ENCODE measurements around the gene CPNE6.

Gene CPNE6

DNA sequence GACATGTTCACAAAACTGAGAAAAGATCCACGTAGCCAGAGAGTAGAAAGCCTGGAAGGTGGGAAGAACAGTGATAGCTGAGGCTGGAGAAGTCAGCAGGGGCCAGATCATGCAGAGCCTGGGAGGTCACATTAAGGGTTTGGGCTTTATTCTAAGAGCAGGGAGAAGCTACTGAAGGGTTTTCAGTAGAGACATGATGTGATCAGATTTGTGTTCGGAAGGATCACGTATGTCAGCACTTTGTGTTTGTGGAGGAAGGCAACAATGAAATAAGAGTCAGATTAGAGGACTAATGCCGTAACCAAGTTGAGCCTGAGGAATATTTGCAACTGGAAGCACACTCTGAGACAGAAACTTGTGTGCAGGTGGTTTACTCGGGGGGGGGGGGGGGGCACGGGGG lies 18.5 kb downstream of the CPNE6 start:
- no peak for ATAC-seq
- no peak for TF ChIP-seq ZNF70 (CRISPR knock-in tag; IDR thresholded peaks at IDR 0.05)
- TF ChIP-seq PPARA (CRISPR knock-in tag; IDR thresholded peaks at IDR 0.05; ENCODE audit: borderline replicate concordance): no peak
- TF ChIP-seq TOX (CRISPR knock-in tag; IDR thresholded peaks at IDR 0.05; ENCODE audit: borderline replicate concordance): no peak
- no peak for TF ChIP-seq ZNF8 (CRISPR knock-in tag; IDR thresholded peaks at IDR 0.05)
- no peak for TF ChIP-seq CSRNP3 (CRISPR knock-in tag; IDR thresholded peaks at IDR 0.05)
- no peak for TF ChIP-seq ARNTL (CRISPR knock-in tag; IDR thresholded peaks at IDR 0.05; ENCODE audit: borderline replicate concordance, low read depth)
- no peak for TF ChIP-seq RARB (CRISPR knock-in tag; IDR thresholded peaks at IDR 0.05)
- no peak for TF ChIP-seq BACH2 (CRISPR knock-in tag; IDR thresholded peaks at IDR 0.05; ENCODE audit: borderline replicate concordance)
- TF ChIP-seq TSHZ2 (CRISPR knock-in tag; IDR thresholded peaks at IDR 0.05): no peak

- TF ChIP-seq TOX (CRISPR knock-in tag; IDR thresholded peaks at IDR 0.05; ENCODE audit: borderline replicate concordance) (no peak), CSRNP3 (CRISPR knock-in tag; IDR thresholded peaks at IDR 0.05) (no peak), PATZ1 (CRISPR knock-in tag; IDR thresholded peaks at IDR 0.05; ENCODE audit: borderline replicate concordance) (no peak), ZFP3 (CRISPR knock-in tag; IDR thresholded peaks at IDR 0.05) (no peak), RARB (CRISPR knock-in tag; IDR thresholded peaks at IDR 0.05) (no peak)
Observed at GRCh38 chr14:24092110-24092504, 20.7 kb downstream of the CPNE6 start.

DNA sequence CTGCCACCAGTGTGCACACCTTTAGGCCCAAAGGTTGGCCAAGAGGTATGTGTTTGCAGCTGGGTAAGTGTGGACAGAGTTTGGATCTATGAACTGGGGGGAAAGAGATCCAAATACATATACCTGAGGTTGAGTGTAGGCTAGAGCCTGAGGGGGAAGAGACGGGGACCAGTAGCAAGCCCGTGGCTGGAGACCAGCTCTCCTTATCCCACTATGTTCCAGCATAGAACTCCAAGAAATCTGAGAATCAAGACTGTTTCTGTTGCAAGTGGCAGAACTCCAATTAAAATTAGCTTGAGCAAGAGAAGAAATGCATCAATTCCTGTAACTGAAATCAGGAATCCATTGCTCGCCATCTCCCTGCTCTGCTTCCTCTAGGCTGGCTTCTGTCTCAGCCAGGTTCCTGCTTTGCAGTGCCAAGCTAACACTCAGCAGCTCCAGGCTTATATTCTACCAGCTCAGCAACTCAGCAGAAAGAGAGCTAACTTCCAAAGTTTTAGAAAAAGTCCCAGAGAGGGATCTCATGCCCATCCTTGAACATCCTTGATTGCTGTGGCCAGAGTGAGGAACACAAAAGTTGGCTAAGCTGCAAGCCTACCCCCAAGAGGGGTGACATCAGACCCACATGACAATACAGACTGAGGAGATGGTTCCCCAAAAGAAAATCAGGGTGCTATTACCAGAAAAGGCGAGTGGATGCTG lies 21.3 kb downstream of the CPNE6 start:
- TF ChIP-seq ZNF70 (CRISPR knock-in tag; IDR thresholded peaks at IDR 0.05) (no peak), ZFP3 (CRISPR knock-in tag; IDR thresholded peaks at IDR 0.05) (no peak), ISL1 (CRISPR knock-in tag; IDR thresholded peaks at IDR 0.05) (no peak), ARNTL (CRISPR knock-in tag; IDR thresholded peaks at IDR 0.05; ENCODE audit: borderline replicate concordance, low read depth) (no peak)
- no peak for ATAC-seq

More at GRCh38 chr14:24092110-24092504, 20.7 kb downstream of the CPNE6 start:
- ATAC-seq: no peak

- ATAC-seq: no peak
- TF ChIP-seq ZC3H10 (CRISPR knock-in tag; IDR thresholded peaks at IDR 0.05) (no peak), ZNF8 (CRISPR knock-in tag; IDR thresholded peaks at IDR 0.05) (no peak), CSRNP3 (CRISPR knock-in tag; IDR thresholded peaks at IDR 0.05) (no peak), ESRRG (CRISPR knock-in tag; IDR thresholded peaks at IDR 0.05) (no peak), CSDC2 (CRISPR knock-in tag; IDR thresholded peaks at IDR 0.05) (no peak), ZNF70 (CRISPR knock-in tag; IDR thresholded peaks at IDR 0.05) (no peak), TSHZ2 (CRISPR knock-in tag; IDR thresholded peaks at IDR 0.05) (no peak), PPARA (CRISPR knock-in tag; IDR thresholded peaks at IDR 0.05; ENCODE audit: borderline replicate concordance) (no peak), SNAI2 (CRISPR knock-in tag; IDR thresholded peaks at IDR 0.05) (no peak), ZFP30 (CRISPR knock-in tag; IDR thresholded peaks at IDR 0.05) (no peak)
Observed at GRCh38 chr14:24093207-24093900, 22.0 kb downstream of the CPNE6 start.

Data from SK-N-SH treated with all-trans-retinoic acid at 6 μM for 48 hours (cell line).